DMS79 (cell line): ENCODE results near the gene FUT8.

Experiments
- DNase-seq: peaks from one replicate; lab custom pipeline; 2025; lab: John Stamatoyannopoulos, UW

FUT8 gene

DNA sequence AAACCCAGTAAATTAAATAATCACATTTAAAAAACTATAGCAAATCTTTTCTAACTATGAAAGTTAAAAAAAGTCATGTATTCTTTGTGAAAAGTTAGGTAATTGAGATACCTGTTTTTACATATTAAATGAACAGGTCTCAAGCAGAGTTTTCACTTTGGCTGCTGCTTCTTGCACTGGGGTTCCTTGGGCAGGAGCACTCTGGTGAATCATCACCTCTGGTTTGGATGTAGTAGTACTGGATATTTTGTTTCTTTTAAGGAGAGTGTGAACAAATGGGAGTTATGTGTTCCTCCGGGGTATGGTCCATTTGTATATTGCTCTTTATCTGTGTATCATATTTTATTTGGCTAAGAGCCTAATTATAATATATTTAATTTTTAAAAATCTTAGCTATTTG lies 82.7 kb downstream of the FUT8 start:
- no peak for DNase-seq

- DNase-seq = no peak
Observed at GRCh38 chr14:65496178-65496993, 83.9 kb downstream of the FUT8 start.

GRCh38 chr14:65499138-65499537 lies 86.6 kb downstream of the FUT8 start:
- DNase-seq = no peak

DNA sequence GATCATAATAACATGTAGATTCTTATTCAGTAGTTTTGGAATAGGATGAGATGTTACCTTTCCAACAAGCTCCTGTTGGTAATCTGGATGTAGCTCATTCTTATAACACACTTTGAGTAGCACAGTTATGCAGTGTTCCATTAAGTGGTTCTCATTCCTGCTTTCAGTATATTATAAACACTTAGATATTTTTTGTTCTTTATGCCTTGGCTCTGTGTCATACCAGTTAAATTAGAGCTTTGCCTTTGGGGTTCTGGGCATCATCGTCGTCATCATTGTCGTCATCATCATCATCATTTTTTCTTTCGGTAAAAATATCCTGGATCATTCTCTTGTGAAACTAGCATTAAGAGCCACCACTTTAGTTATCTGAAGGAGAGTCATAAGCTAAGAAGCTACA lies 87.5 kb downstream of the FUT8 start:
- no peak for DNase-seq

- DNase-seq = no peak
Observed at GRCh38 chr14:65501328-65501727, 88.8 kb downstream of the FUT8 start.

- DNase-seq = peak; percentile 85
Observed at GRCh38 chr14:65502676-65503124, 90.2 kb downstream of the FUT8 start.

DNA sequence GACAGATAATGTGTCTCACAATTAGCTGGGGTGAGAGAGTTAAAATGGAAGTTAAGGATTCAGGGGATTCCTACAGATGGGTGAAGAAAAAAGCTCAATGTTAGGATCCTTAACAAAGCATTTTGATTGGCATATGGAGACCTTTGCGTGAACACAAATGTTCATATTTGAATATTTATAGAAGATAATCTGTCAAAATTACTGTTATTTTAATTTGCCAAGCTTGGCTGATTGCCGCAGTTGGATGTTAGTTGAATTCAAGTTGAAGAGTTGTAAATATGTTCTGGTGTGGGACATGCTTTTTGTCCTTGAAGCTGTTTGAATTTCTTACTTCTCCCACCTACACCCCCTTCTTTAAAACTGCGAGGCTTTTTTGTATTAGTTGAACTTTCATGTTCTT lies 91.2 kb downstream of the FUT8 start:
- no peak for DNase-seq

DNA sequence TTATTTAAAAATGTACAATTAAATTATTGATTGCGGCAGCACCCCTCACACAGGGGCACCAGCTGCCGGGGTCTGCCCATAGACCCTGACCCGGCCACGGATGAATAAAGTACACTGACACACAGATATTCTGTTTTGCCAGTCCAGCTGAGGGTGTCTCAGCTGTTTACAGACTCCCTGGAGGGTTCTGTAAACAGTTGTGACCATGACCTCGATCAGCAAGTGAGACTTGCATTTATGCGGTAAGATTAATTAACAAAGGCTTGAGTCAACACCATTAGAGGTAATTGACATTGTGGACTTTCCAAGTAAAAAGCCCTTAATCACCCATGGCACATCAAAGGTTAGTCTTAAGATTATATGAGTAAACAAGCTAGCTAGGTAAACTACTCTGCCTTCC lies 94.3 kb downstream of the FUT8 start:
- DNase-seq = peak; percentile 85

GRCh38 chr14:65509842-65510241 lies 97.3 kb downstream of the FUT8 start:
- no peak for DNase-seq

DNA sequence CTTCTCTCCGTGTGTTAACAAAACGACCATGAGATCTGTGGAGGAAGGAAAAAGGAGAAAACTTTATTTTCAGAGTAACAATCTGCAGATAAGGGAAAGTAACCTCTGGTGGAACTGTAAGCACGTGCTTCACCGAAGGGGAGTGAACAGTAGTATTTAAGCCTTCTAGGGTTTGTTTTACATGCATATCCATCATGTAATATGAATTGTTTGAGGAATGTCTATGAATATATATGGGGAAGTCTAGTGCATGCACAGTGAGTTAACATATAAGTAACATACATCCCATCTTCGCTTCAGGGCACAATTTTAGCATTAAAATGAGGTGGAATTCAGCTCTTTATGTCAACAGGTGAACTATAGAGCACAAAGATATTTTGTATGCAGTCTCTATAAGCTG lies 101.1 kb downstream of the FUT8 start:
- DNase-seq = no peak

DNA sequence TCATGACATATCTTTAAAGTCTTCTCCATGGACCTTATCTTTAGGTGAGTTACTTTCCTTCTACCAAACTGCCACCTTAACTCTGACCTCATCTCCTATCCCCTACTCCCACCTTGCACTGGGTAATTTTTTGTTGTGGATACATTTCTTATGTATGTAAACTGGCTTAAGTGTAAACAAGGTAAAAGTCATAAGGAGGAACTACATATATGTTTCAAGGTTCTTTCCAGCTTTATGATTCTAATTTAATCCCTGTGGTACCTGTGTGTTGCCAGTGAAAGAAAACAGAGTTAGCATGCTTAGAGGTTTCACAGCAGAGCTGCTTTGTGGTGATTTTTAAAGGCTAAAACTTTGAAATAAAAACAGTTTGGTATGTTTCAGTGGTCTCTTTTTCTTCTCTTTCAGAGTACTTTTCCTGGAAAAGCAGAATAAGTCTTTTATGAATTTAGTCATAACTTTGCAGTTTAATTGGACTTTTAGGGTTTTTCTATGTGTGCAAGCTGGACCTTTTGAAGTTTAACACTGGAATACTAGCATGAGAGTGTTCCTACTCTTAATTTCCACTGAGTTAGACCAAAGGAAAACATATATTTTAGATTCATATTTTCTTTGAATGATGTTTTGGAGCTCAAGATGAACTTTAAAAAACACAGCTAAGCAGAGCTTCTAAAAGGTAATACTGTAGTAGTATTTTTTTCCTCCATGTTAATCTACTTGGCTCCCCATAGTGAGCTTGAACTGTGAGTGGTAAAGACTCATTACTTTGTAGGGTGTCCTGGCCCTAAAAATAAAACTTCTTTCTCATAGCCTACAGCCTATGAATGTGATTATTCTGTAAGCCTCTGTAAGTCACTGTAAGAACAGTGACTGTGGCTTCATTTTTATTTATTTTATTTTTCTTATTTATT lies 105.4 kb downstream of the FUT8 start:
- DNase-seq = no peak

DNA sequence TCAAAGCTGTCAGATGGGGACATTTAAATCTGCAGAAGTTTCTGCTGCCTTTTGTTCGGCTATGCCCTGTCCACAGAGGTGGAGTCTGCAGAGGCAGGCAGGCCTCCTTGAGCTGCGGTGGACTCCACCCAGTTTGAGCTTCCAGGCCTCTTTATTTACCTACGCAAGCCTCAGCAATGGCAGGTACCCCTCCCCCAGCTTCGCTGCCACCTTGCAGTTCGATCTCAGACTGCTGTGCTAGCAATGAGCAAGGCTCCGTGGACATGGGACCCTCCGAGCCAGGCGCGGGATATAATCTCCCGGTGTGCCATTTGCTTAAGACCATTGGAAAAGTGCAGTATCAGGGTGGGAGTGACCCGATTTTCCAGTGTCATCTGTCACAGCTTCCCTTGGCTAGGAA lies 115.5 kb downstream of the FUT8 start:
- DNase-seq = no peak

DNA sequence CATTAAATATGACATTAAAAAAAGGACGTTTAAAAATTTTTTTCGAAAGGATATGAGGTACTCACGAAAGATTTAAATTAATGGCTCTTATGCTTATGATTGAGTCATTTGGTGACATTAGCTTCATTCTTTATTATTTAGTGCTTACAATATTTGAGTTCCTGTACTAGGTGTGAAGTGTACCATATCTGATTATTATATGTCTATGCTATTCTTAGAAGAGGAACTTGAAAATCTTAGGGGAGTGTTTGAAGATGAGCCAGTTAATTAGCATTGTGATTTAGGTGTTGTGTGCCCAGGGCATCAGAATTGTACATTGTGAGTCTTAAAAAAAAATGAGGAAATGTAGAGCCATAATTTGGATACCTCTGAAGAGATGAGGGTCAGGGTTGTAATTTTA lies 118.6 kb downstream of the FUT8 start:
- no peak for DNase-seq

GRCh38 chr14:65533736-65534404 lies 121.3 kb downstream of the FUT8 start:
- DNase-seq = no peak

- no peak for DNase-seq
Observed at GRCh38 chr14:65536781-65537423, 124.4 kb downstream of the FUT8 start.

- no peak for DNase-seq
Observed at GRCh38 chr14:65548878-65549277, 136.3 kb downstream of the FUT8 start.

GRCh38 chr14:65549429-65549828 lies 136.9 kb downstream of the FUT8 start:
- DNase-seq = no peak

DNA sequence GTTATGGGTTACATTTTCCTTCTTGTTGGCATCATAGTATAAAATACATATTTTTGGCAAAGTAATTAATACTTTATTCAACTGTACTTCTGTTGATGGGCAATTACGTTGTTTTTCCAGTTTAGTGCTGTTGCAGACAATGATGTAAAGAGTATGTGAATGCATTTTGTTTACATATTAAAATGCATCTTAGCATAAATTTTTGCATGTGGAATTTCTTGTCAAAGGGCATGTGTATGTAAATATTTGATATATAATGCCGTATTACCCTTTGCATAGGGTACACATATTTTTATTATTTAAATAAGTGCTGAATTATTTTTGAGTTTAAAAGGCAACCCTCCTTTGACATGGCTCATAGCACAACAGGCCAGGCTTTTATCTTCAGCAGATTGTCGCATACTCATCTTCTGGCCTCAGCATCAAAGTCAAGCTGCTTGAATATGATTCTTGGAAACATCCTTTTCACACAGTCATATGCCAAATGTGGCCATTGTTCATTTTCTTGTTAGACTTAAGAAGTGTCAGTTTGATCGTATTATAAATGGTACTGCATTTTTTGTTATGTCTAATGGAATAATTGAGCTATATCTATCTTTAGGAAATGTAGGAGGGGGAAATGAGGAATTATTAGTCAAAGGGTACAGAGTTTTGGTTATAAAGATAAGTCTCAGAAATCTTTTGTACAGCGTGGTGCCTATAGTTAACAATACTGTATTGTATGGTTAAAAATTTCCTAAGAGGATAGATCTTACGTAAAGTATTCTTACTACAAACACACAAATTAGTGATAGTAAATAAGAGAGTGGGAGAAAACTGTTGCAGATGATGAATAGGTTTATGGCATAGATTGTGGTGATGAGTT lies 138.5 kb downstream of the FUT8 start:
- no peak for DNase-seq

DNA sequence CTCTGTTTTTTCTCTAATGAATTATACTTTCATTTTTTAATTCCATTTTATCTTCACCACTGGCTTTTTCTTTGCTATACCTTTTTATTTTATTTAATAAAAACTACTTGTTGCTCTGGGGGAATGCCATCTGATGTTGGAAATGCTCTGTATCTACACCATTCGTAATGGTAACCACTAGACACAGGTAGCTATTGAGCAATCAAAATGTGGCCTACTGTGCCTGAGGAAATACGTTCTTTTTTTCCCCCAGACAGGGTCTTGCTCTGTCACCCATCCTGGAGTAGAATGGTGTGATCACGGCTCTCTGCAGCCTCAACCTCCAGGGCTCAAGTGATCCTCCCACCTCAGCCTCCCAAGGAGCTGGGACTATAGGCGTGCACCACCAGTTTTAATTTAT lies 140.2 kb downstream of the FUT8 start:
- no peak for DNase-seq

GRCh38 chr14:65554837-65555236 lies 142.3 kb downstream of the FUT8 start:
- DNase-seq = no peak

GRCh38 chr14:65555358-65555757 lies 142.8 kb downstream of the FUT8 start:
- DNase-seq = no peak
